Urothelium cell line (cell line): ENCODE measurements around the gene SIGLEC10.

Source experiments
- DNase-seq: peaks from one replicate; pipeline ENCODE4 v3.0.0; 2011; ENCODE audit warnings: low spot score, mixed read lengths
- FAIRE-seq: peaks from 2 replicates; lab custom pipeline; 2011; peaks lifted over from hg19 to GRCh38; lab: Jason Lieb, UNC

SIGLEC10 gene

GRCh38 chr19:51396175-51396574 lies 21.3 kb downstream of the SIGLEC10 start:
- DNase-seq (no peak), FAIRE-seq (no peak)

GRCh38 chr19:51394050-51394836 lies 23.2 kb downstream of the SIGLEC10 start:
- no peak for FAIRE-seq
- DNase-seq, result peak; percentile 97

GRCh38 chr19:51392701-51393100 lies 24.7 kb downstream of the SIGLEC10 start:
- no peak for FAIRE-seq
- DNase-seq, result no peak

- FAIRE-seq, result no peak
- DNase-seq, result no peak
Observed at GRCh38 chr19:51391073-51391611, 26.3 kb downstream of the SIGLEC10 start.

- no peak for FAIRE-seq
Observed at GRCh38 chr19:51389143-51389542, 28.3 kb downstream of the SIGLEC10 start.

GRCh38 chr19:51387924-51388389 lies 29.5 kb downstream of the SIGLEC10 start, which contains the start of gene LIM2:
LIM2 (minus strand) TSS chr19:51387974; CDS start chr19:51387443, 531 bp downstream.
- no peak for DNase-seq
- no peak for FAIRE-seq

More at GRCh38 chr19:51389143-51389542, 28.3 kb downstream of the SIGLEC10 start:
- no peak for DNase-seq

- DNase-seq (no peak), FAIRE-seq (no peak)
Observed at GRCh38 chr19:51386882-51387520, 30.4 kb downstream of the SIGLEC10 start.

- DNase-seq (no peak), FAIRE-seq (no peak)
Observed at GRCh38 chr19:51382004-51382403, 35.4 kb downstream of the SIGLEC10 start.

- FAIRE-seq (no peak), DNase-seq (no peak)
Observed at GRCh38 chr19:51380379-51380778, 37.1 kb downstream of the SIGLEC10 start.

GRCh38 chr19:51377422-51377821 lies 40.0 kb downstream of the SIGLEC10 start:
- FAIRE-seq (no peak), DNase-seq (no peak)

GRCh38 chr19:51375504-51376221 lies 41.8 kb downstream of the SIGLEC10 start:
- no peak for DNase-seq
- no peak for FAIRE-seq

- no peak for FAIRE-seq
Observed at GRCh38 chr19:51372649-51373504, 44.6 kb downstream of the SIGLEC10 start, which contains the start of gene NKG7. NKG7 (minus strand) TSS chr19:51372654; CDS start chr19:51372535, 119 bp downstream.

GRCh38 chr19:51372021-51372648 lies 45.3 kb downstream of the SIGLEC10 start:
- FAIRE-seq (no peak), DNase-seq (no peak)

More at GRCh38 chr19:51372649-51373504, 44.6 kb downstream of the SIGLEC10 start, which contains the start of gene NKG7:
- no peak for DNase-seq

- FAIRE-seq, result no peak
Observed at GRCh38 chr19:51371186-51371690, 46.2 kb downstream of the SIGLEC10 start.

GRCh38 chr19:51370230-51370629 lies 47.2 kb downstream of the SIGLEC10 start:
- DNase-seq, result no peak
- FAIRE-seq, result no peak

More at GRCh38 chr19:51371186-51371690, 46.2 kb downstream of the SIGLEC10 start:
- no peak for DNase-seq

GRCh38 chr19:51368366-51369282 lies 48.8 kb downstream of the SIGLEC10 start, which contains the start of gene CLDND2:
CLDND2 (minus strand) TSS chr19:51369003; CDS start chr19:51368577, 426 bp downstream.
- FAIRE-seq, result no peak

GRCh38 chr19:51367565-51368365 lies 49.7 kb downstream of the SIGLEC10 start:
- DNase-seq (peak; percentile 99), FAIRE-seq (peak; percentile 62)

More at GRCh38 chr19:51368366-51369282, 48.8 kb downstream of the SIGLEC10 start, which contains the start of gene CLDND2:
- DNase-seq, result no peak
